Measurements from ENCODE around the gene DOCK6.
A peak's percentile ranks its signal among the peaks of the same experiment; 100 is the strongest.

- TF ChIP-seq, protein P1, sequence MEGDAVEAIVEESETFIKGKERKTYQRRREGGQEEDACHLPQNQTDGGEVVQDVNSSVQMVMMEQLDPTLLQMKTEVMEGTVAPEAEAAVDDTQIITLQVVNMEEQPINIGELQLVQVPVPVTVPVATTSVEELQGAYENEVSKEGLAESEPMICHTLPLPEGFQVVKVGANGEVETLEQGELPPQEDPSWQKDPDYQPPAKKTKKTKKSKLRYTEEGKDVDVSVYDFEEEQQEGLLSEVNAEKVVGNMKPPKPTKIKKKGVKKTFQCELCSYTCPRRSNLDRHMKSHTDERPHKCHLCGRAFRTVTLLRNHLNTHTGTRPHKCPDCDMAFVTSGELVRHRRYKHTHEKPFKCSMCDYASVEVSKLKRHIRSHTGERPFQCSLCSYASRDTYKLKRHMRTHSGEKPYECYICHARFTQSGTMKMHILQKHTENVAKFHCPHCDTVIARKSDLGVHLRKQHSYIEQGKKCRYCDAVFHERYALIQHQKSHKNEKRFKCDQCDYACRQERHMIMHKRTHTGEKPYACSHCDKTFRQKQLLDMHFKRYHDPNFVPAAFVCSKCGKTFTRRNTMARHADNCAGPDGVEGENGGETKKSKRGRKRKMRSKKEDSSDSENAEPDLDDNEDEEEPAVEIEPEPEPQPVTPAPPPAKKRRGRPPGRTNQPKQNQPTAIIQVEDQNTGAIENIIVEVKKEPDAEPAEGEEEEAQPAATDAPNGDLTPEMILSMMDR (IDR thresholded peaks at IDR 0.05) = no peak
- TF ChIP-seq POLR2AphosphoS5 (IDR thresholded peaks at IDR 0.05; ENCODE audit: low read depth, low read length) = peak; percentile 69
Observed at GRCh38 chr19:11155373-11156120, 106.8 kb downstream of the DOCK6 start, which contains the start of gene SPC24.
